ENCODE measurements around the gene FARP2.

The FARP2 gene

DNA sequence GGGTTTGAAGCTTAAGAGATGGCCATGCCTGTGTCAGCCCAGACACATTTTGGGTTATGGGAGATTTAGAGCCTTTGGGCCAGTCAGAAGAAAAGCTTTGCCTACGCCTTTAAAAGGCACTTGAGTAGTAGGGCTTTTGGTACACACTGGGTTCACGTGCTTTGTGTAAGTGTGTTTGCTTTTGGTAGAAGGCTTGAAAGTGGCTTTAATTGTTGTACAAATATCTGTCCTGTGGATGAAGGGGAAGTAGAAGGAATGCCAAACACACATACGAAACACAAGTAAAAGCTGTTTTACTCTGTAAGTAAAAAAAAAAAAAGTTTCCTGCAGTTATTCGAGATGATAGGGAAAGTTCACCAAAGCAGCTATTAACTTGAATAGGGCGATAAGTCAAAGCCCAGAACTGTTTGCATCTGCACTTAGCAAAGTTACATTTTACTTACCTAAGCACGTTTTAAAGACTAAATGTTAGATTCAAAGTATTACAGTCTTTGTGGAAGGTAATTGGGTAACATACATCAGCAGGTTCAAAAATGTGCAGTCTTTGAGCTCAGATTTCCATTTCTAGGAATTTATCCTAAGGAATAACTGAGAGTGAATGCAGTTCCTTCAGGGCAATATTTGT, 76.9 kb downstream of the FARP2 start:
- H4K91ac ChIP-seq (ENCODE audit: low read depth, low read length, poor library complexity) = no peak overlapping the region
- H3K36me3 ChIP-seq (replicated peaks in 1 of 2; ENCODE audit: control insufficient read depth in 2 of 2, insufficient read depth in 2 of 2, low read length in 2 of 2) = peaks cover 16 to 78% of the 10 kb centered on the region in 2 donors
- H3K23ac ChIP-seq (ENCODE audit: low read depth, low read length, poor library complexity) = no peak overlapping the region
- H3K4me2 ChIP-seq (ENCODE audit: insufficient read depth, low read length, poor library complexity, severe bottlenecking) = no peak overlapping the region
- no peak overlapping the region for H4K8ac ChIP-seq (ENCODE audit: low read depth, low read length)
- H2BK5ac ChIP-seq (ENCODE audit: low read length) = no peak overlapping the region
- no CpG with 5 or more reads among the region's 6 CpGs for WGBS, 2 donors (ENCODE audit: extremely low coverage in 2 of 2, insufficient read length in 2 of 2, insufficient replicate concordance in 1 of 2)
- no peak overlapping the region for H3K14ac ChIP-seq (ENCODE audit: low read length)
- peaks cover 2 to 16% of the 10 kb centered on the region in 2 donors for H3K9me3 ChIP-seq (replicated peaks in 1 of 2; ENCODE audit: control insufficient read depth in 2 of 2, insufficient read depth in 1 of 2, low read depth in 1 of 2, low read length in 2 of 2)
- H3K27ac ChIP-seq (replicated peaks; ENCODE audit: low read length) = no peak overlapping the region
- H2AK5ac ChIP-seq (ENCODE audit: low read depth, low read length) = no peak overlapping the region
- H3K27me3 ChIP-seq (ENCODE audit: control insufficient read depth in 3 of 3, insufficient read depth in 3 of 3, low read depth in 1 of 3, low read length in 3 of 3) = peaks cover 0 to 2% (median 0%) of the 10 kb centered on the region in 3 experiments
- H3K79me1 ChIP-seq (ENCODE audit: low read depth, low read length) = no peaks in the 10 kb centered on the region
- no peak overlapping the region for H3K4me3 ChIP-seq (ENCODE audit: low read length in 2 of 2)
- no peak for DNase-seq (ENCODE audit: low spot score)
- no peak overlapping the region for H3K9ac ChIP-seq (ENCODE audit: low read depth, low read length, poor library complexity)
- H2BK12ac ChIP-seq (ENCODE audit: low read length) = no peak overlapping the region
- H3K4me1 ChIP-seq (ENCODE audit: control insufficient read depth in 2 of 2, insufficient read depth in 1 of 2, low read depth in 1 of 2, low read length in 2 of 2) = no peaks in the 10 kb centered on the region
- no peak overlapping the region for H3K4ac ChIP-seq (ENCODE audit: low read length)
- H2AFZ ChIP-seq (ENCODE audit: low read length) = no peak overlapping the region
- no peak overlapping the region for H2BK15ac ChIP-seq (ENCODE audit: low read length)
- H3K18ac ChIP-seq (ENCODE audit: low read length) = no peak overlapping the region
- H2BK120ac ChIP-seq (ENCODE audit: low read depth, low read length) = no peak overlapping the region

DNA sequence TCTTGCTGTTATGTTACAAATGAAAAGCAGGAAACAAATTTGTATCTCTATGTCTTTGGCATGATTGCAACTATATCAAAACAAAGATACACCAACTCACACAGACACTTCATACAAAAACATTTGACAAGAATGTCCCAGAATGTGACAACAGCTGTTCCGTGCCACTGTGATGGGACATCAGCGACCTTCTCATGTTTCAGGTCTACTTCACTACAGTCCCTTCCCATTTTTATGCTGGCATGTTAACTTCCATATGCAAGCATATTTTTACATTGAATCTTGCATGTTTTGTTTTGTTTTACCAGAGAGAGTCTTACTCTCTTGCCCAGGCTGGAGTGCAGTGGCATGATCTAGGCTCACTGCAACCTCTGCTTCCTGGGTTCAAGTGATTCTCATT, 81.1 kb downstream of the FARP2 start:
- Histone ChIP-seq H3K9me3 (replicated peaks in 1 of 2; ENCODE audit: control insufficient read depth in 2 of 2, insufficient read depth in 1 of 2, low read depth in 1 of 2, low read length in 2 of 2) (no peaks in the 10 kb centered on the region), H3K4me3 (ENCODE audit: low read length in 2 of 2) (no peak overlapping the region), H3K79me1 (ENCODE audit: low read depth, low read length) (no peaks in the 10 kb centered on the region), H2BK15ac (ENCODE audit: low read length) (no peak overlapping the region), H3K18ac (ENCODE audit: low read length) (no peak overlapping the region), H3K27ac (replicated peaks; ENCODE audit: low read length) (no peak overlapping the region), H2BK120ac (ENCODE audit: low read depth, low read length) (no peak overlapping the region), H3K23ac (ENCODE audit: low read depth, low read length, poor library complexity) (no peak overlapping the region), H4K91ac (ENCODE audit: low read depth, low read length, poor library complexity) (no peak overlapping the region), H2BK12ac (ENCODE audit: low read length) (no peak overlapping the region), H3K9ac (ENCODE audit: low read depth, low read length, poor library complexity) (no peak overlapping the region), H3K4me1 (ENCODE audit: control insufficient read depth in 2 of 2, insufficient read depth in 1 of 2, low read depth in 1 of 2, low read length in 2 of 2) (no peaks in the 10 kb centered on the region), H3K4me2 (ENCODE audit: insufficient read depth, low read length, poor library complexity, severe bottlenecking) (no peak overlapping the region), H2AFZ (ENCODE audit: low read length) (no peak overlapping the region), H2AK5ac (ENCODE audit: low read depth, low read length) (no peak overlapping the region), H3K4ac (ENCODE audit: low read length) (no peak overlapping the region), H2BK5ac (ENCODE audit: low read length) (no peak overlapping the region), H3K14ac (ENCODE audit: low read length) (no peak overlapping the region), H4K8ac (ENCODE audit: low read depth, low read length) (no peak overlapping the region), H3K27me3 (ENCODE audit: control insufficient read depth in 3 of 3, insufficient read depth in 3 of 3, low read depth in 1 of 3, low read length in 3 of 3) (peaks cover 0 to 2% (median 0%) of the 10 kb centered on the region in 3 experiments), H3K36me3 (replicated peaks in 1 of 2; ENCODE audit: control insufficient read depth in 2 of 2, insufficient read depth in 2 of 2, low read length in 2 of 2) (peaks cover 16 to 83% of the 10 kb centered on the region in 2 donors)
- no CpG with 5 or more reads among the region's 2 CpGs for WGBS, 2 donors (ENCODE audit: extremely low coverage in 2 of 2, insufficient read length in 2 of 2, insufficient replicate concordance in 1 of 2)
- no peak for DNase-seq (ENCODE audit: low spot score)

DNA sequence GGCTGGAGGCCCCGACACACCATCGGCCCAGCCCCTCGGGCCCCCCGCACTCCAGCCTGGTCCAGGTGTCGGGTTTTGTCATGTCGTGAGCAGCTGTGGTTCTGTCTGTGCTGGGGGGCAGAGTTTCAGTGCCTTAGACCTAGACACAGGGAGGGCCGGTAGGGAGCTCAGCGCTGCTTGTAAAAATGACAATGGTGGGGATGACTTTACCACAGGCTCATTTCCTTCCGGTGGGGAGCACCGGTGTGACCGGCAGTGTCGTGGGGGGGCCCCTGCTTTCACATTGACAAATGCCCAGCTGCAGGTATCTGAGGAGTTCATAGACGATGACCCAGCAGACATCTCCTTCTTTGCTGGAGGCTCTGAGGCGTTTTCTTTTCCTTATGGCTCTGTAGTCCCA, 85.4 kb downstream of the FARP2 start:
- no peak overlapping the region for H4K8ac ChIP-seq (ENCODE audit: low read depth, low read length)
- H3K23ac ChIP-seq (ENCODE audit: low read depth, low read length, poor library complexity) = no peak overlapping the region
- H3K9ac ChIP-seq (ENCODE audit: low read depth, low read length, poor library complexity) = no peak overlapping the region
- peaks cover 14 to 84% of the 10 kb centered on the region in 2 donors for H3K36me3 ChIP-seq (replicated peaks in 1 of 2; ENCODE audit: control insufficient read depth in 2 of 2, insufficient read depth in 2 of 2, low read length in 2 of 2)
- H3K27ac ChIP-seq (replicated peaks; ENCODE audit: low read length) = no peak overlapping the region
- H2BK15ac ChIP-seq (ENCODE audit: low read length) = no peak overlapping the region
- peak overlapping the region; percentile 58 for H2BK120ac ChIP-seq (ENCODE audit: low read depth, low read length)
- WGBS, 2 donors (ENCODE audit: extremely low coverage in 2 of 2, insufficient read length in 2 of 2, insufficient replicate concordance in 1 of 2) = no CpG with 5 or more reads among the region's 14 CpGs
- H3K18ac ChIP-seq (ENCODE audit: low read length) = no peak overlapping the region
- peak overlapping the region; percentile 80 for H2BK5ac ChIP-seq (ENCODE audit: low read length)
- H3K4me3 ChIP-seq (ENCODE audit: low read length in 2 of 2) = peak overlapping the region in 1 of 2 donors; percentile 45
- no peak overlapping the region for H4K91ac ChIP-seq (ENCODE audit: low read depth, low read length, poor library complexity)
- H3K9me3 ChIP-seq (replicated peaks in 1 of 2; ENCODE audit: control insufficient read depth in 2 of 2, insufficient read depth in 1 of 2, low read depth in 1 of 2, low read length in 2 of 2) = no peaks in the 10 kb centered on the region
- H2AFZ ChIP-seq (ENCODE audit: low read length) = no peak overlapping the region
- H3K4me2 ChIP-seq (ENCODE audit: insufficient read depth, low read length, poor library complexity, severe bottlenecking) = no peak overlapping the region
- no peaks in the 10 kb centered on the region for H3K79me1 ChIP-seq (ENCODE audit: low read depth, low read length)
- H3K27me3 ChIP-seq (ENCODE audit: control insufficient read depth in 3 of 3, insufficient read depth in 3 of 3, low read depth in 1 of 3, low read length in 3 of 3) = no peaks in the 10 kb centered on the region
- H3K4ac ChIP-seq (ENCODE audit: low read length) = no peak overlapping the region
- no peak for DNase-seq (ENCODE audit: low spot score)
- no peak overlapping the region for H2BK12ac ChIP-seq (ENCODE audit: low read length)
- no peak overlapping the region for H2AK5ac ChIP-seq (ENCODE audit: low read depth, low read length)
- no peak overlapping the region for H3K14ac ChIP-seq (ENCODE audit: low read length)
- H3K4me1 ChIP-seq (ENCODE audit: control insufficient read depth in 2 of 2, insufficient read depth in 1 of 2, low read depth in 1 of 2, low read length in 2 of 2) = peaks cover 0 to 1% of the 10 kb centered on the region in 2 donors

DNA sequence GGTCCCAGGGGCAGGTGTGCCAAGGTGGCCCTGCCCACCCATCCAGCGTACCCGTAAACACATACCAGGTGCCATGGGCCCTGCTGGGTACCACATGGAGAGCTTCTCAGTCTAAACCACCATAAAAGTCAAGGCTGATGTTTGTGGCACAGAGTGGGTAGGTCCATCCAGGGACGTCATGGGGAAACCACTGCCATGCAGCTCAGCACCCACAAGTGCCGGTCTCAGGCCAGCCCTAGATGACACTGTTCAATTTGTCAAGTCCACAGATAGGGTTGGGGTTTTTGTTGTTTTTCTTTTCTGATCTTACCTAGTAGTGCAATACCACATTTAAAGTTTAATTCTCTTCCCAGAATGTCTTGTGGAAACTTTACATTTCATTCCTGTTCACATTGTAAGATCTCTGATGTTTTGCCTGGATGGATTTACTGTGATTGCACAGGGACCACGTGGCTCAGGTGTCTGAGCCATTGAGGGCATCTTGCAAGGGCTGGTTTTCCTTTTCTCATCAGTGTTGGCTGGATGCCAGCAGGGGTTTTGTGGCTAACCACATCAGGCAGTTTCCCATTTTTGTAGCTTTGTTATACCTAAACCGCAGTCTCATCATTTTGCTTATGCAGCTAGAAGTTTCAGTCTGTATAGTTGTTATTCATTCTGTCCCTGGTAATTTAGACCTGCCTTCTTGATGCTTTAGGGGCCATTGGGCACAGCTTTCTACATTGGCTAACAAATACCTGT, 87.6 kb downstream of the FARP2 start:
- no peaks in the 10 kb centered on the region for H3K79me1 ChIP-seq (ENCODE audit: low read depth, low read length)
- H2BK120ac ChIP-seq (ENCODE audit: low read depth, low read length) = no peak overlapping the region
- no peak overlapping the region for H4K8ac ChIP-seq (ENCODE audit: low read depth, low read length)
- H2AFZ ChIP-seq (ENCODE audit: low read length) = no peak overlapping the region
- no peak overlapping the region for H3K4me2 ChIP-seq (ENCODE audit: insufficient read depth, low read length, poor library complexity, severe bottlenecking)
- H3K27ac ChIP-seq (replicated peaks; ENCODE audit: low read length) = no peak overlapping the region
- H3K4ac ChIP-seq (ENCODE audit: low read length) = no peak overlapping the region
- no peaks in the 10 kb centered on the region for H3K9me3 ChIP-seq (replicated peaks in 1 of 2; ENCODE audit: control insufficient read depth in 2 of 2, insufficient read depth in 1 of 2, low read depth in 1 of 2, low read length in 2 of 2)
- DNase-seq (ENCODE audit: low spot score) = no peak
- no peaks in the 10 kb centered on the region for H3K27me3 ChIP-seq (ENCODE audit: control insufficient read depth in 3 of 3, insufficient read depth in 3 of 3, low read depth in 1 of 3, low read length in 3 of 3)
- H4K91ac ChIP-seq (ENCODE audit: low read depth, low read length, poor library complexity) = no peak overlapping the region
- H3K18ac ChIP-seq (ENCODE audit: low read length) = no peak overlapping the region
- H3K9ac ChIP-seq (ENCODE audit: low read depth, low read length, poor library complexity) = no peak overlapping the region
- H3K36me3 ChIP-seq (replicated peaks in 1 of 2; ENCODE audit: control insufficient read depth in 2 of 2, insufficient read depth in 2 of 2, low read length in 2 of 2) = peaks cover 10 to 68% of the 10 kb centered on the region in 2 donors
- H2BK15ac ChIP-seq (ENCODE audit: low read length) = no peak overlapping the region
- WGBS, 2 donors (ENCODE audit: extremely low coverage in 2 of 2, insufficient read length in 2 of 2, insufficient replicate concordance in 1 of 2) = no CpG with 5 or more reads among the region's 6 CpGs
- no peak overlapping the region for H2AK5ac ChIP-seq (ENCODE audit: low read depth, low read length)
- H2BK5ac ChIP-seq (ENCODE audit: low read length) = no peak overlapping the region
- H2BK12ac ChIP-seq (ENCODE audit: low read length) = no peak overlapping the region
- no peak overlapping the region for H3K23ac ChIP-seq (ENCODE audit: low read depth, low read length, poor library complexity)
- H3K4me1 ChIP-seq (ENCODE audit: control insufficient read depth in 2 of 2, insufficient read depth in 1 of 2, low read depth in 1 of 2, low read length in 2 of 2) = peaks cover 0 to 3% of the 10 kb centered on the region in 2 donors
- H3K14ac ChIP-seq (ENCODE audit: low read length) = no peak overlapping the region
- H3K4me3 ChIP-seq (ENCODE audit: low read length in 2 of 2) = no peak overlapping the region
